Stimulated activated naive CD4-positive, alpha-beta T cell treated with Interleukin-2 at 50 U/mL for 16 hours (primary cell): ENCODE results near the gene TEX55.
"Not testable (repeated sequence)": the region's sequence is repeated elsewhere in the genome, so short reads cannot be mapped to it uniquely, and the experiment has no call there.

ENCODE experiments used
- DNase-seq: peaks from one replicate; lab custom pipeline; 2025; lab: John Stamatoyannopoulos, UW

Gene TEX55

DNA sequence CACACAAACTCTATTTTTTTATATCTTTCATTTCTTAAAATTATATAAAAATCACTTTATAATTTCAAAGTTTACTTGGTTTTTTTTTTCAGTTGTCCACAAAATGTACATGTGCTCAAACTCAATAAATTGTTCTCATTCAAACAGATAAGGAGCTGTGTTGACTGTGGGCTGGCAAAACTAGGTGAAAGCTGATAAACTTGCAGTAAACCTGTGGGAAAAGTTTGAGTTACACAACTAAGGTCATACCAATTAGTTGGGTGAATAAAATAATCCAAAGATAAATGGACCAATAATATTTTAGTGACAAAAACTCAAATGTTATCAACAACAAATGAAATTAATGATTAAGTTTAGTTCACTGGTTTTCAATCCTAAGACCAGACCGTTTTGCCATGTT, 14.8 kb downstream of the TEX55 start:
- DNase-seq: no peak

DNA sequence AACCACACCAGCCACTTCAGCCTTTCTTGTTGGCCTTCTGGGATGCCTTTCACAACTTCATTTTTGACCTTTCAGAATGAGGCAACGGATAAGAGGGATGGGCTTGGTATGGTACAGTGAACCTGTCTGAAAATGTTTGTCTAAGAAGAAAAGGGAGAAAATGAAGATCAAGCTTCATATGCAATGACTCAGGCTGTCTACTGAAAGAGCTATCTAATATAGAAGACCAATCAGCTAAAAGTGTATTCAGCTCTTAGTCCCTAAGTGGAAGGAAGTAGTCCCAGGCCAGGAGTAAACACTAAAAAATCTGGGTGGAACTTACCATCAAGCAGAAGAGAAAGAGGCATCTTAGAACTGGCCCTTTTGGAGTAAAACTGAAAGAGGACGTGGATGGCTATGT, 15.3 kb downstream of the TEX55 start:
- DNase-seq: no peak

DNA sequence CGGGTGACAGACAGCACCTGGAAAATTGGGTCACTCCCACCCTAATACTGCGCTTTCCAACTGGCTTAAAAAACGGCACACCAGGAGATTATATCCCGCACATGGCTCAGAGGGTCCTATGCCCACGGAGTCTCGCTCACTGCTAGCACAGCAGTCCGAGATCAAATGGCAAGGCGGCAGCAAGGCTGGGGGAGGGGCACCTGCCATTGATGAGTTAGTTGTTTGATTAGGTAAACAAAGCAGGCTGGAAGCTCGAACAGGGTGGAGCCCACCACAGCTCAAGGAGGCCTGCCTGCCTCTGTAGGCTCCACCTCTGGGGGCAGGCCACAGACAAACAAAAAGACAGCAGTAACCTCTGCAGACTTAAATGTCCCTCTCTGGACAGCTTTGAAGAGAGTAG, 18.8 kb downstream of the TEX55 start:
- DNase-seq: not testable (repeated sequence)

DNA sequence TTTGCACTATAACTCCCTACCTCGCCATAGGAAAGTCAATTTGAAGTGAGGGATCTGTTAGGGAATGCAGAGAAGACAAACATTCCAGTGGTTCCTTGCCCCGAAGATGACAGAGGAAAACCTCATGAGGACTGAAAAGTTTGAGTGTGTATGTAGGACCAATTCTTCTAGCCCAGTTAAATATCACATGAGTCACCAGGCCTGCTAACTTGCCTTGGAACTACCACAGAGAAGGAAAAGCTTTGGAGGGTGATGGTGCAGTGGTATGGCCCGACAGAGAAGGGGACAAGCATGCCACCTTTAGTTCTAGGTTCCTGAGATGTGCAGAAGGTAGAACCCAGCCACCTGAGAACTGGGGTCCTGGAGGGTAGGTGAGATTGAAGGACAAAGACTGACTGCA, 24.9 kb downstream of the TEX55 start:
- no peak for DNase-seq

DNA sequence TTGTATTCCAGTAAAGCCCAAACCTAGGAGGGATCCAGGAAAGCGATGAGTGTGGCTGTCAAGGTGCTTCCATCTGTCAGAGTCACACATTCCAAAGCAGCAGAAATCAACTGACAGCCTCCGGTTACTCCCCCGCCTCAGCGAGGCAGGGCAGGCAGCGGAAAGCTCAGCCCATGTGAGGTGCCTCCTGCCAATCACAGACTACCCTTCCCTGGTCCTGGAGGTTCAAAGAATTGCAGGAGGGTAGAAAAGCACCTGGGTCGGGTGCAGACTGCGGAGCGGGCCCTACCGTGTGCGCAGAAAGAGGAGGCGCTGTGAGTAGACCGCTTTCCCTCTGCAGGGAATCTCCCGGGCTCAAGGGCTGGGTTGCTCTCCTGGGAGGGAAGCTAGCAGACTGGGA, 27.4 kb downstream of the TEX55 start, which contains the start of gene UPK1B:
Gene UPK1B (plus strand): TSS at position 274 of the 400 bp plus-strand sequence. CDS start 13,144 bp downstream, outside the sequence.
- DNase-seq: no peak

DNA sequence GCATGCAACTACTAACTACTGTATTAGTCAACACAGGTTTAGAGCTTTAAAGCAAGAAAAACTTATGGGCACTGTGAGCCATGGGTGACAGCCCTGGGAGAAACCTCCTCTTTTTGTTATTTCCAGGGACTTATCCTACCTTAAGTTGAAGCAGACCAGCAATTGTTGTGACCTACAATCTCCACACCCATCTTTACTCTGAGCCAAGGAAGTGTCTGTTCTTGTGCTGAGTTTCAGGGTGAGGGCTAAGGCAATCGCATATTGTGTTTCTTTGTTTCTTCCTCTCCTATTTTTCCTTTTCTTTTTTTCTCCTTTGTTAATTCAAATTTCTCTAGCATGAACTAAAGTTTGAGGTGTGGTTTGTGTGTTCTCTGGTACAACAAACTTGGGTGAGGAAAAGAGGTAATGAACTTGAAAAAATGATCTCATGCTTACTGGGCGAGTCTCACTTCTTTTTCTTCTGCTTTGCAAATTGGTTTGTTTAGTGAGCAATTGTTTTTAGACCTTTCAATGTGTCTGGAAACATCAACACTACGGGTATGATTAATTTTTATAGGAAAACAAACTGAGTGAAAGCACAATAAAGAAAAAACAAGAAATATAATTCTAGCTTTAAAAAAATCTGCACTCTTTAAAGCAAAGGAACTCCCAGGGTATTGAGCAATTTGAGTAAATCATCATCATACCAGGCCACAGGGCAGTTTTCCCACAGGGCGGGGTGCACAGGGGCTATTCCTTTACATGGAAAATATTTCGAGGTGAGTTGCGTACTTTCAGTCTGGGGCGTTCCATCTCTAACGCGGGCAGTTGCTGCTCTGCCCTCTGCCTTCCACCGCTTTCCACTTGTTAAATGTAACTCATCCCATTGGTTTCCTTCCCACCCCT, 30.1 kb downstream of the TEX55 start:
- no peak for DNase-seq

DNA sequence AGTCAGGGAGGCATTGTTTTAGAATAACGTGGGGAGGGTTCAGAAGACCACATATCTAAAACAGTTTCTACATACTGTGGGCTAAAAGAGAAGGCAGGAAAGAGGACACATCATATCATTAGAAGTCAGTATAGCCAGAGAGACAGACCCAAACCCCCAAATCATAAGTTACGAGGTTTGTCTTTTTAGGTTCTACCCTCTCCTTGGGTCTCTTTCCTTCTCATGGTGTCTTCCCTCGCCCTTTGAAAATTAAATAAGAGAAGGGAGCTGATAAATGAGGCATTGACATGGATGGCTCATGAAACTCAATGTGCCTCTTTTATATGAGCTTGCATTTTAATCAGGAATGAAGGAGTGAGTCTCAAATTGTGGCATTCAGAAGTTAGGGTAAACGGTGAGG, 30.8 kb downstream of the TEX55 start:
- no peak for DNase-seq

DNA sequence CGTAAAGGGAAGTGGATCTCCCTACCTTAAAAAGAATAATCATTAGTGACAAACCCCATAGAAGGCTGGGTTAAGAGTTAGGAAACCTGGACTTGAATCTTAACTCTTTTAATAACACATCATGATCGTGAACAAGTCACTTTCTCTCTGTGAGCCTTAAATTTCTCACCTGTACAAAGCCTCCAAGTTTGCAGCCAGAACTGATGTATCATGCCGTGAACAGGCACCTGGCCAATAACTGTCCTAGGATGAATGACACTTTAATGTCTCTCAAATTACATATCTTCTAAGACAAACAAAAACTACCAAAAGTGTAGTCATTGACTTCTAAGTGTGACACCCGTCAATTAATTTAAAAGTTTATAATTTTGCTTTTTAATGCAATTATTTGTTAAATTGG, 31.4 kb downstream of the TEX55 start:
- DNase-seq: no peak

DNA sequence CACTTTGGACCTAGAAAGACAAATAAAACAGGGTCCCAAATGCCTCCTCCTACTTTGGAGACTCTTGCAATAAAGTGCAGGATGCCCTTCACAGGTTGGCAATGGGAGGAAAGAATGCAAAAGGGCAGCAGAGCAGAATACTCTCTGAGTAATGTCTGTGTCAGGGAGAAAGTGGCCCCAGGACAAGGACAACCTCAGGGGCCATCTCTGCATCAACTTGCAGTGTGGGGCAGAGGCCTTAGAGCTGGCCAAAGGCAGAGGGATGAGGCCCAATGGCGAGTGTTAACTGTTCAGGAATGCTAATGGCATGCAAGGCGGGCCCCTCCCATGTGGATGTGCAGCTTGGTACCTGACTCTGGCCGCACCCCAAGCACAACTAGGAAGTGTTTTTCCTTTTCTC, 35.8 kb downstream of the TEX55 start:
- DNase-seq: no peak

DNA sequence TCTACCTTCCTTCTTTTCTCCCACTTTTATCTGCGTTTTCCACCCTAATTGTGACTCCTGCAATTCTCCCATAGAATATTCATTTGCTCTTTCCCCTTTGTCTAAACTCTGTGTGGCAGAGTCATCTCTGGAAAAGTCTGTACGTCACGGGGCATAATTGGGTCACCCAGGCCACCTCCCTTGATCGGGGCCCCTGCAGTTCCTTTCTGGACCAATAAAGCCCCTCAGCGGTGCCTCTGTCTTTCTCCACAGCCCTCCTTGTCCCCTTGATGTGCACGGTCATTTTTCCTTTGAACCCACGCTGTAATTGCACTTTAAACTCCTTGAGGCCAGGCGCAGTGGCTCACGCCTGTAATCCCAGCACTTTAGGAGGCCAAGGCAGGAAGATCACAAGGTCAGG, 38.1 kb downstream of the TEX55 start:
- DNase-seq: no peak

DNA sequence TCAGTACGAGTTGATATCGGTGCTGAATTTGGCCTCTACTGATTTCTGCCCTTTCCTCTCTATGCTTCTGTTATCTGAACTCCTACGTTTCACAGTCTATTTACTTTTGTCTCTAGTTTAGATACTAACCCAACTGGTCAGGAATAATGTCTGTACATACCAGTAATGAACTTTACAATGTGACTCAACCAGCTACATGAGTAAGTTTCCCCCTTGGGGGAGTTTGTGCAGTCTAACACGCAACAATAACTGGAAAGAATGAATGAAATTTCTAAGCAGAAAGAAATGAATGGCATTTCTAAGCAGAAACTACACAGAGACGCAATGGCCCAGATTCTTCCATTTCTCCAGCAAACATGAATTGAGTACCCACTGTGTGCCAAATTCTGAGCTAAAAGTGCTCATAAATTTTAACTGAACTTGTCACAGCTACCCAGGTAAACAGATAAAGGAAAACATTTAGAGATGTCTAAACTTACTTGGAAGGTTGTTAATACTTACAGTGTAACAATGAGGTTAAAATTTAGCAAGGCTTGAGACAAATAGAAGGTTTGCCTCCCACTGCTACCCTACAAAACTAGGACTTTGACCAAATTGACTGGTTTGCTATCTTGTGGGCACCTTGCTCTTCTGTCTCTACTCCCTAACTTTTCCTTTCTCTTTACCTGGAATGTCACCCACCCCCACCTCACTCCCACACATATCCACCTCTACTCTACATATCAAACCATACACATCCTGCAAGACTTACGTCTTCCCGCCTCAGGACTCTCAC, 39.0 kb downstream of the TEX55 start:
- DNase-seq: no peak

DNA sequence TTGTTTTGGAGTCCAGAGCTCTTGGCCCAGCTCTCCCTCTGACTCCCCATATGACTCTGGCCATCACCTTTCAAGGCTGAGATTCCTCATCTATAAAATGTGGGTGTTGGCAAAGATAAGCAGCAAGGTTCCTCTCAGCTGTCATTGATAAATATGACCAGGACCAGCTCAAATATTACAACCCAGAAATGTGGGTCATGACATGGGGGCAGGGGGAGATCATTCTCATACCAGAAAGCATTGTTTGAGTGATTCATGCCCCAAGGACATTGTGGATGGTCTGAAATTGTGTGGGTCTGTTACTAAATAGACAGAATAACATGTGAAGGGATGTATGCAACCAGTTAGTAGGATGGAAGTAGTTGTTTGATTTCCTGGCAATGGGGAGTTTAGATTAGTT, 41.3 kb downstream of the TEX55 start:
- DNase-seq: no peak

DNA sequence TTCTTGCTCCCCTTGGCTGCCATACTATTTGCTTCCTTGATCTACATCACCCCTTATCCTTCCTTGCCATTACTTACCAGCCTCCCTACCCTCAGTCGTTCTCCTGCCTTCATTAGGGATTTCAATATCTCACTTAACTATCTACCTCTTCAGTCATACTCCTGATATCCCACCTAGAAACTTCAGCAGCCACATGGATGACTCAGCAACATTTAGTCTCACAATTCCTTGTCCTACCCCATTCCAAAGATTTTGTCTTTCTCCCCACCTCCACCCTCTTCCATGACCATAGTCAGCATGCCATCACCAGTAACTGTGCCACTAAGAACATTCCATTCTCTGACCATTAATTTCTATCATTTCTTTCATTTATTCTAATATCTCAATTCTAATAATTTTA, 45.8 kb downstream of the TEX55 start:
- no peak for DNase-seq

DNA sequence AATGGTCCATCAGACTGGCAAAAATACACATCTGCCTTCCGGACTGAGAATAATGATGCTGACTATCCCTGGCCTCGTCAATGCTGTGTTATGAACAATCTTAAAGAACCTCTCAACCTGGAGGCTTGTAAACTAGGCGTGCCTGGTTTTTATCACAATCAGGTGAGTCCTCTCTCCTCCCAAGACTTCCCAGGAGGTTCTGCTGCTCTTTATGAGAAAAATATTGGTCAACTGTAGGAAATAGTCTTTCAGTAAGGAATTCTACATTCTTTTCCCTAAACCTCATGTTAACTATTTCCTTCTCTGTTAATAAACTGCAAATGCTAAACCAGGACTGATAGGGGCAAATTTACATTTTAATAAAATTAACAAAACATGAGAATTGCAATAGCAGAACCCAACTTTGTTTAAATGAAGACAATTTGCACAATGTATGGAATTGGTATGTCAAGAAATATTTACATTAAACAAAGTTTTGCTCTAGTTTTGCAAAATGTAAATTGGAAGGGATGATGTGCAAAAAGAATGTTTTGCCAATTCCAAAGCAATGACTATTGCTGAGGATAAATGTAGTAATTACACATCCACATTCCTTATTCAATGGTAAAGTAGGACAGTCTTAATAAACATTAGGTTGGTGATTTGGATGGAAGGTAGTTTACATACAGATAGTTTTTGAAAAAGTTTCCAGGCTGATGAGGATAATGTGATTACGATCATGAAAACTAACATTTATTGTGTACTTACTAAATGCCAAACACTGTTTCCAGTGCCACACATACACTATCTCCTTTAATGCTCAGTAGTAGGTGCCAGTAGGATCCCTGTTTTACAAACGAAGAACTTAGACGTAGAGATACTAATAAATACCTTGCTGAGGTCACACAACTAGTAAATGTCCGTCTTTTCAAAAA, 48.5 kb downstream of the TEX55 start:
- DNase-seq: no peak

DNA sequence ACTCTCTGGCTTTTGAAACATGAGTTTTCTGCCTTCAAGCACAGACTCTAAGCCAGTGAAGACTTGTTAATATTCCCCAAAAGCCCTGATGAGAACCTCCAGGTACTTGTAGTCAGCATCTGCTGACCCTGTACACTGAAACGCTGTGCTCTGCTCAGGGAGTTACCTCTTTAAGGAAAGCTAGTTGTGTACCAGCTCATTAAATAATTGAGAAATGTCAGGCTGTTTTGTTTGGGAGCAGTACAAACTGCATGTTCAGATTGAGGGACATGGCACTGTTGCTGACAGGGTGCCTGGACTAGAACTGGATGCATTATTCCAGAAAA, 49.1 kb downstream of the TEX55 start:
- no peak for DNase-seq

DNA sequence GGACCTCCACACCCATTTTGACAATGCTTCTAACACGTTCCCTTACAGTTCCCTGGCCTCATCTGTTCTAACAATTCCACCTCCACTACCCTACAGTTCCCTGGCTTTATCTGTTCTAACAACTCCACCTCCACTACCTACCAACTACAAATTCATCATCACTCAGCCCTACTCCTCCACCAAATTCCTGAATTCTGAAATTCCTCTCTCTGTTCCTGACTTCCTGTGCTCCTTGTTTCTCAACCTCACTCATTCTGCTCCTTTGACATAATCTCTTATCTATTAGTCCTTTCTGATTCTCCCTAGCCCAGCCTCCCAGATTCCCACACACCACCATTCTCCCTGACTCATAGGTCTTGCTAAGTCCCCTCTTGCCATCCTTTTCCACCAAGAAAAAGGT, 49.9 kb downstream of the TEX55 start:
- no peak for DNase-seq
